Measurements from ENCODE around the gene CCNYL1. TPM values are rescaled to one million over a fixed set of nuclear protein-coding genes. Genes with fewer than 3 reads are reported as not detected.

The CCNYL1 gene
- total RNA-seq, 1 experiment from 2014 or later, result 4.9 TPM

GRCh38 chr2:207791579-207792243 is 80.3 kb downstream of the CCNYL1 start:
- no peak for DNase-seq (ENCODE audit: low spot score)

- DNase-seq (ENCODE audit: low spot score), result peak; percentile 82
These were observed 80.9 kb downstream of the CCNYL1 start for GRCh38 chr2:207792244-207792785.

- DNase-seq (ENCODE audit: low spot score), result no peak
These were observed 85.3 kb downstream of the CCNYL1 start for GRCh38 chr2:207796585-207797350.

- no peak for DNase-seq (ENCODE audit: low spot score)
These were observed 89.8 kb downstream of the CCNYL1 start for GRCh38 chr2:207801259-207801658.

GRCh38 chr2:207802650-207803049 is 91.2 kb downstream of the CCNYL1 start:
- DNase-seq (ENCODE audit: low spot score), result no peak

Other genes with a start within 250 kb of the CCNYL1 start
- gene CREB1, start 181.7 kb upstream of the CCNYL1 start, total RNA-seq (2014; rRNA removed; shearing (Covaris generic)), result 69.1 and 73.3 TPM in 2 replicates
- 62.9 and 67.6 TPM in 2 replicates for gene METTL21A, start 86.2 kb upstream of the CCNYL1 start, total RNA-seq (2014; rRNA removed; shearing (Covaris generic))
- gene FZD5, start 58.3 kb downstream of the CCNYL1 start, total RNA-seq (2014; rRNA removed; shearing (Covaris generic)), result 6.5 and 7.0 TPM in 2 replicates